Measurements from ENCODE around the gene MYO3B. TPM values are rescaled to one million over a fixed set of nuclear protein-coding genes. Genes with fewer than 3 reads are reported as not detected.

Gene MYO3B
- total and polyA plus RNA-seq, 2 donors (not counting 3 experiments of a cell fraction or from before 2014, with no cell fraction given) = 0.03 TPM; not detected in 1

GRCh38 chr2:170166735-170167134 is 11.2 kb upstream of the MYO3B start:
- CTCF ChIA-PET = interaction anchor here (1.5 to 1.9 kb wide), 2 partner anchors 9 to 12 kb away, joined by 3 to 7 read pairs; no protein-coding TSS in a partner anchor

More at GRCh38 chr2:170166735-170167134, 11.2 kb upstream of the MYO3B start:
- Histone ChIP-seq H3K4me3 (replicated peaks in 1 of 3; ENCODE audit: insufficient read depth in 1 of 3, low read depth in 1 of 3, low read length in 3 of 3) (no peak overlapping the region), H3K4me2 (ENCODE audit: insufficient read depth, low read length) (no peak overlapping the region), H3K27me3 (ENCODE audit: control insufficient read depth in 2 of 2, insufficient read depth in 2 of 2, low read length in 2 of 2) (no peaks in the 10 kb centered on the region), H3K79me2 (ENCODE audit: control insufficient read depth, insufficient read depth, low read length) (no peaks in the 10 kb centered on the region), H4K20me1 (replicated peaks; ENCODE audit: control insufficient read depth, extremely low read depth, insufficient read depth, low read length) (no peaks in the 10 kb centered on the region), H2AFZ (ENCODE audit: low read depth, low read length) (no peak overlapping the region), H3K4me1 (ENCODE audit: control insufficient read depth, extremely low read depth, insufficient read depth, low read length) (no peaks in the 10 kb centered on the region), H3K27ac (ENCODE audit: insufficient read depth, low read depth, low read length) (no peak overlapping the region), H3K9me3 (replicated peaks; ENCODE audit: control insufficient read depth, insufficient read depth, low read length) (no peaks in the 10 kb centered on the region), H3K9me1 (replicated peaks; ENCODE audit: control insufficient read depth, extremely low read depth, insufficient read depth, low read length) (no peaks in the 10 kb centered on the region), H3K36me3 (ENCODE audit: control insufficient read depth in 2 of 2, extremely low read depth in 1 of 2, insufficient read depth in 2 of 2, low read length in 2 of 2) (no peaks in the 10 kb centered on the region), H3K9ac (replicated peaks; ENCODE audit: extremely low read depth, insufficient read depth, low read length) (no peak overlapping the region)
- FAIRE-seq (no peak), DNase-seq (ENCODE audit: low read depth, low spot score) (no peak)
- intact Hi-C loops (cut with micrococcal nuclease) (no loop called here), dilution Hi-C loops (cut with MboI; ENCODE audit: extremely low pct_ligation_motif_present, low sequenced_read_pairs) (no loop called here)
- BruUV-seq (replicated peaks) = no TSS peak
- TF ChIP-seq, protein P1, sequence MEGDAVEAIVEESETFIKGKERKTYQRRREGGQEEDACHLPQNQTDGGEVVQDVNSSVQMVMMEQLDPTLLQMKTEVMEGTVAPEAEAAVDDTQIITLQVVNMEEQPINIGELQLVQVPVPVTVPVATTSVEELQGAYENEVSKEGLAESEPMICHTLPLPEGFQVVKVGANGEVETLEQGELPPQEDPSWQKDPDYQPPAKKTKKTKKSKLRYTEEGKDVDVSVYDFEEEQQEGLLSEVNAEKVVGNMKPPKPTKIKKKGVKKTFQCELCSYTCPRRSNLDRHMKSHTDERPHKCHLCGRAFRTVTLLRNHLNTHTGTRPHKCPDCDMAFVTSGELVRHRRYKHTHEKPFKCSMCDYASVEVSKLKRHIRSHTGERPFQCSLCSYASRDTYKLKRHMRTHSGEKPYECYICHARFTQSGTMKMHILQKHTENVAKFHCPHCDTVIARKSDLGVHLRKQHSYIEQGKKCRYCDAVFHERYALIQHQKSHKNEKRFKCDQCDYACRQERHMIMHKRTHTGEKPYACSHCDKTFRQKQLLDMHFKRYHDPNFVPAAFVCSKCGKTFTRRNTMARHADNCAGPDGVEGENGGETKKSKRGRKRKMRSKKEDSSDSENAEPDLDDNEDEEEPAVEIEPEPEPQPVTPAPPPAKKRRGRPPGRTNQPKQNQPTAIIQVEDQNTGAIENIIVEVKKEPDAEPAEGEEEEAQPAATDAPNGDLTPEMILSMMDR (IDR thresholded peaks at IDR 0.05; ENCODE audit: extremely low read depth in 1 of 2, insufficient read depth in 1 of 2, low read depth in 1 of 2, low read length in 2 of 2) = no peak
- TF ChIP-seq FOS (IDR thresholded peaks at IDR 0.05; ENCODE audit: borderline replicate concordance, insufficient read depth, low read length) = no peak
- no peak for TF ChIP-seq GATA2 (IDR thresholded peaks at IDR 0.05; ENCODE audit: insufficient read depth, insufficient read length, low read depth, low read length)
- TF ChIP-seq JUN (IDR thresholded peaks at IDR 0.05; ENCODE audit: borderline replicate concordance, insufficient read depth, insufficient read length, low read depth) = no peak
- TF ChIP-seq MYC (IDR thresholded peaks at IDR 0.05; ENCODE audit: low read depth, low read length) = no peak
- no peak for TF ChIP-seq EZH2 (IDR thresholded peaks at IDR 0.05; ENCODE audit: borderline replicate concordance, low read depth, low read length, severe bottlenecking)
- no peak for TF ChIP-seq POLR2A (IDR thresholded peaks at IDR 0.05; ENCODE audit: low read depth, low read length)
- TF ChIP-seq, protein P2, sequence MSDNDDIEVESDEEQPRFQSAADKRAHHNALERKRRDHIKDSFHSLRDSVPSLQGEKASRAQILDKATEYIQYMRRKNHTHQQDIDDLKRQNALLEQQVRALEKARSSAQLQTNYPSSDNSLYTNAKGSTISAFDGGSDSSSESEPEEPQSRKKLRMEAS (IDR thresholded peaks at IDR 0.05; ENCODE audit: insufficient read depth, insufficient read length) = no peak
- TF ChIP-seq POLR2AphosphoS5 (IDR thresholded peaks at IDR 0.05; ENCODE audit: insufficient read depth, low read depth, low read length) = no peak
- POLR2A ChIA-PET = no interaction called here
